ENCODE results near the gene ANKS1B.
A peak's percentile ranks its signal among the peaks of the same experiment; 100 is the strongest.

ANKS1B gene

DNA sequence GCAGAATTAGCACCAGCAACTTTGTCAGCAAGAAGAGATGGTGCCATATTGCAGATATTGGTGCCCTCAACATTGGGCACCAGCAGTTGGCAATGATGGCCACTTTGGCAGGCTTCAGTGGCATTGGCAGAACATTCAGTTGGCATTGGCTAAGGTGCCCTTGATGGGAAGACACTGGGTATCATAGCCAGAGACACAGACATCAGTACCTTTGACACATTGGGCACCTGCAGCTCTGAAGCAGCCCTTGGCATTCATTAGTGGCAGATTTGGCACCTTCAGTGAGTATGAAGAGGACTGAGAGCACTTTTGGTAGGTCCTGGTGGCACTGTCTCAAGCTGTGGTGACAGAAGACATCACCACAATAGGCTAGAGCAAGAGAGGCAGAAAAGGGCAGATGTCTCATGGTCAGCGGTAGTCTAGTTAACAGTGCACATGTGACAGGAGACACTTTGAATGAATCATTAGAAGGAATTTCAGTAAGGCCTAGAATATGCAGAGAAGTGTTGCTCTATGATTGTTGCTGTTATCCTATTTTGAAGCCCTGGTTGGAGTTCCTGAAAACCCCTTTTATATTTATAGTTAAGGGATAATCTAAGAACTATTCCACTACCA lies 917.5 kb downstream of the ANKS1B start:
- no peak overlapping the region for H3K4me3 ChIP-seq (ENCODE audit: control insufficient read depth, low read depth, low read length)

DNA sequence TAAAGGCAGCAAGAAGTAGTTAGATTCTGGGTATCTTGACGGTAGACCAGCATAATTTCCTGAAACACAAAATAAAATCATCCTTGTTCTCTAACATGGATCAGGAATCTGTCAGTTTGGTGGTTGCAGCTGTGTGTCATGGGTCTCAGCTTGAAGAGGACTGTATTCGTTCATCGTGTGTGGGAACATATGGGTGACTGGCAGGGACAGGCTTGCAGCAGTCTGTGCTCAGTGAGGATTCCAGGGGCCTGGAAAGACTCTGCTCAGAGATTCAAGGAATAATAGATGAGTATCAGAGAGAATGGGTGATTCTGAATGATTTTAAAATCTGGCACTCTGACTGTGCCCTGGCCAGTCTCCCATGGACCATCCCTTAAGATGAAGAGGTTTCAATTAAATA lies 918.0 kb downstream of the ANKS1B start:
- TF ChIP-seq, protein P1, sequence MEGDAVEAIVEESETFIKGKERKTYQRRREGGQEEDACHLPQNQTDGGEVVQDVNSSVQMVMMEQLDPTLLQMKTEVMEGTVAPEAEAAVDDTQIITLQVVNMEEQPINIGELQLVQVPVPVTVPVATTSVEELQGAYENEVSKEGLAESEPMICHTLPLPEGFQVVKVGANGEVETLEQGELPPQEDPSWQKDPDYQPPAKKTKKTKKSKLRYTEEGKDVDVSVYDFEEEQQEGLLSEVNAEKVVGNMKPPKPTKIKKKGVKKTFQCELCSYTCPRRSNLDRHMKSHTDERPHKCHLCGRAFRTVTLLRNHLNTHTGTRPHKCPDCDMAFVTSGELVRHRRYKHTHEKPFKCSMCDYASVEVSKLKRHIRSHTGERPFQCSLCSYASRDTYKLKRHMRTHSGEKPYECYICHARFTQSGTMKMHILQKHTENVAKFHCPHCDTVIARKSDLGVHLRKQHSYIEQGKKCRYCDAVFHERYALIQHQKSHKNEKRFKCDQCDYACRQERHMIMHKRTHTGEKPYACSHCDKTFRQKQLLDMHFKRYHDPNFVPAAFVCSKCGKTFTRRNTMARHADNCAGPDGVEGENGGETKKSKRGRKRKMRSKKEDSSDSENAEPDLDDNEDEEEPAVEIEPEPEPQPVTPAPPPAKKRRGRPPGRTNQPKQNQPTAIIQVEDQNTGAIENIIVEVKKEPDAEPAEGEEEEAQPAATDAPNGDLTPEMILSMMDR (IDR thresholded peaks at IDR 0.05; ENCODE audit: control insufficient read depth, insufficient read depth, low read depth, low read length, missing control alignments), result no peak
- DNase-seq (ENCODE audit: low read depth), result no peak

More for the DNA sequence above, 917.5 kb downstream of the ANKS1B start:
- TF ChIP-seq, protein P1 (IDR thresholded peaks at IDR 0.05; ENCODE audit: control insufficient read depth, insufficient read depth, low read depth, low read length, missing control alignments), result no peak
- no peak for DNase-seq (ENCODE audit: low read depth)

DNA sequence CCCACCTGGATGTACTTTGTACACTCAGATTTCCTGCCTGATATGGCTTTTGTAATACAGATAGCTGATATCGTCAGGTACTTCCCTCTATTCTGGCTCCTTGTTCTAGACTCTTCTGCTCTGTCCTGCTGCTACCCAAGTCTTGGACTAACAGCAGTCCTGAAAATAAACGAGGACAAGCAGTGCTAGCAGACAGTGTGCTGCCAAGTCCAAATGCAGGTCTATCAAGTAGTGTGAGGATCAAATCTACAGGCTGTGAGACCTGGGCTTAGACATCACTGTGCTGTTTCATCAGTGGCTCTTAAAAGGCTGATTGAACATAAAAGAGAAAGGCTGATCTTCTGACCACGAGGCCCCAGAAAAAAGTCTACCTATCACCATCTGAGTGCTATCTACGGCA lies 921.6 kb downstream of the ANKS1B start:
- TF ChIP-seq, protein P1 (IDR thresholded peaks at IDR 0.05; ENCODE audit: control insufficient read depth, insufficient read depth, low read depth, low read length, missing control alignments), result no peak
- DNase-seq (ENCODE audit: low read depth), result no peak
- no peak overlapping the region for H3K4me3 ChIP-seq (ENCODE audit: control insufficient read depth, low read depth, low read length)

More for the DNA sequence above, 918.0 kb downstream of the ANKS1B start:
- H3K4me3 ChIP-seq (ENCODE audit: control insufficient read depth, low read depth, low read length), result no peak overlapping the region

DNA sequence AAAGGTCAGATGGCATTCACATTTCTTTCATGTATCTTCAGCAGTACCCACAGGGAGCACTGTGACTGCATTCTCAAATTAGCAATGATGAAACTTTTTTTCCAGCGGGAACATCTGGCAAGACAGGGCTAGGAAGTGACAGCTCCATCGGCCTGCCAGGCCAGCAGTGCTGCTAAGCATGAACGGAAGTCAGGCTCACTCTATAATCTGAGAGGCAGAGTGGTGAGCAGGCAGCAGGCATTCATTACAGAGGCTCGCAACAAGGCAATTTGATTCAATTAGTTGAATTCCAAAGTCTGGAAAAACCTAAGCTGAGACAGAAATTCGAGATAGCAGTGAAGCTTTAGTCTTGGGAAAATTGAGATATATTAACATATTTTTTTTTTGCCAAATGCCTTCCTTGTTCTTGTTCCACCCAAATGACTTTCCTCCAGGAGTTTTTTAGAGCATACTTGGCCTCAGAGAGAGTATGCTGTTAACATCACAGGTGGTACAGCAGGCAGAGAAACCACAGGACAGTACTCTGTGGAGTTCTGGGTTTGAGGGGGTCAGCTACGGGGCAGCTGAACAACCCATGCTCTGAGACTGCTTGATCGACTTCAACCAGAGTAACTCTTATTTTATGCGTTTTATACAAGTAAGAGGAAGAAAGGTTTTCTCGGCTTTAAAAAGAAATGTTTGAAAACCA lies 924.8 kb downstream of the ANKS1B start:
- peak; percentile 32 for DNase-seq (ENCODE audit: low read depth)
- TF ChIP-seq, protein P1 (IDR thresholded peaks at IDR 0.05; ENCODE audit: control insufficient read depth, insufficient read depth, low read depth, low read length, missing control alignments), result no peak
- no peak overlapping the region for H3K4me3 ChIP-seq (ENCODE audit: control insufficient read depth, low read depth, low read length)

DNA sequence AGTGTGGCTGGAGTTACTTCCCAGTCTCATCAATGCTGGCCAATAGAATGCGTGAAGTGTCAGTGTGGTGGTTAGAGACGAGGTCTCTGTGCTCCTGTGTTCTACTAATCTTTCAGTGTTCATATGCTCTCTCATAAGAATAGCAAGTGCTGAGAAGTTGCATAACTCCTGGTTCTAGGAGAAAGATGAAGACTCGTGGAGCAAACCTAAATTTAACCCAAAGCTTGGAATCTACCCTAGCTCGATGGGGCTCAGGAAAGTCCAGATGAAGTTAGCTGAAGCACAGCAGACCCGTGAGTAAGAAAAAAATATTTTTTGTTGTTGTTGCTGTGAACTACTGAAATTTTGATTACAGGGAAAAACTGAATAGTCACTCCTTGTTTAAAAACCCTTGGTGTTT lies 927.1 kb downstream of the ANKS1B start:
- no peak for DNase-seq (ENCODE audit: low read depth)

DNA sequence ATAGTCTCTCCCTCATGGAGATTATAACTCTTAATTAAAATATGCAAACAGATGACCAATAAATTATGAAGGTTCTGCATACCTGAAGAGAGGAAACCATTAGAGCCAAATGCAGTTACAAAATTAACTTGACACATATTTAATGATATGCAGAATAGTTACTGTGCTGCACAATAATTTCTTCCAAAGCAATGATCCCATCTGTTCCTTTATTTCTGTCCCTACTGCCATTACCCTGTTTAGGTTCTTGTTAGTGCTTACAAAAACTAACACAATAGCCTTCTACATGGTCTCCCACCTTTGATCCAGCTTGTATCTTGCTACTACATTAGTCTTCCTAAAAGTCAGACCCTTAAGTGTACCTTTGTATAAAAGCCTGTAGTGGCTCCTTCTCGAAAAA lies 928.5 kb downstream of the ANKS1B start:
- TF ChIP-seq, protein P1 (IDR thresholded peaks at IDR 0.05; ENCODE audit: control insufficient read depth, insufficient read depth, low read depth, low read length, missing control alignments), result no peak
- H3K4me3 ChIP-seq (ENCODE audit: control insufficient read depth, low read depth, low read length), result no peak overlapping the region
- no peak for DNase-seq (ENCODE audit: low read depth)

More for the DNA sequence above, 927.1 kb downstream of the ANKS1B start:
- TF ChIP-seq, protein P1 (IDR thresholded peaks at IDR 0.05; ENCODE audit: control insufficient read depth, insufficient read depth, low read depth, low read length, missing control alignments), result no peak
- no peak overlapping the region for H3K4me3 ChIP-seq (ENCODE audit: control insufficient read depth, low read depth, low read length)

All from AG09309 (cell line).